ENCODE data around the gene UNK. TPM values are rescaled to one million over a fixed set of nuclear protein-coding genes. Genes with fewer than 3 reads are reported as not detected.

Gene UNK
- total and polyA plus RNA-seq, 9 of the 15 experiments (the other 6 are each of a cell fraction or from before 2014, with no cell fraction given): 12.8 to 38.6 (median 24.8) TPM

- peak; percentile 72 for TF ChIP-seq L3MBTL2 (IDR thresholded peaks at IDR 0.05)
- TF ChIP-seq, protein P1, sequence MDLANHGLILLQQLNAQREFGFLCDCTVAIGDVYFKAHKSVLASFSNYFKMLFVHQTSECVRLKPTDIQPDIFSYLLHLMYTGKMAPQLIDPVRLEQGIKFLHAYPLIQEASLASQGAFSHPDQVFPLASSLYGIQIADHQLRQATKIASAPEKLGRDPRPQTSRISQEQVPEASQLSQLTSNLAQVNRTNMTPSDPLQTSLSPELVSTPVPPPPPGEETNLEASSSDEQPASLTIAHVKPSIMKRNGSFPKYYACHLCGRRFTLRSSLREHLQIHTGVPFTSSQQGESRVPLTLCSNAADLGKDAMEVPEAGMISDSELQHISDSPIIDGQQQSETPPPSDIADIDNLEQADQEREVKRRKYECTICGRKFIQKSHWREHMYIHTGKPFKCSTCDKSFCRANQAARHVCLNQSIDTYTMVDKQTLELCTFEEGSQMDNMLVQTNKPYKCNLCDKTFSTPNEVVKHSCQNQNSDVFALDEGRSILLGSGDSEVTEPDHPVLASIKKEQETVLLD (IDR thresholded peaks at IDR 0.05): peak; percentile 77; the same call in 1 of the 2 replicates
- TF ChIP-seq, protein P2, sequence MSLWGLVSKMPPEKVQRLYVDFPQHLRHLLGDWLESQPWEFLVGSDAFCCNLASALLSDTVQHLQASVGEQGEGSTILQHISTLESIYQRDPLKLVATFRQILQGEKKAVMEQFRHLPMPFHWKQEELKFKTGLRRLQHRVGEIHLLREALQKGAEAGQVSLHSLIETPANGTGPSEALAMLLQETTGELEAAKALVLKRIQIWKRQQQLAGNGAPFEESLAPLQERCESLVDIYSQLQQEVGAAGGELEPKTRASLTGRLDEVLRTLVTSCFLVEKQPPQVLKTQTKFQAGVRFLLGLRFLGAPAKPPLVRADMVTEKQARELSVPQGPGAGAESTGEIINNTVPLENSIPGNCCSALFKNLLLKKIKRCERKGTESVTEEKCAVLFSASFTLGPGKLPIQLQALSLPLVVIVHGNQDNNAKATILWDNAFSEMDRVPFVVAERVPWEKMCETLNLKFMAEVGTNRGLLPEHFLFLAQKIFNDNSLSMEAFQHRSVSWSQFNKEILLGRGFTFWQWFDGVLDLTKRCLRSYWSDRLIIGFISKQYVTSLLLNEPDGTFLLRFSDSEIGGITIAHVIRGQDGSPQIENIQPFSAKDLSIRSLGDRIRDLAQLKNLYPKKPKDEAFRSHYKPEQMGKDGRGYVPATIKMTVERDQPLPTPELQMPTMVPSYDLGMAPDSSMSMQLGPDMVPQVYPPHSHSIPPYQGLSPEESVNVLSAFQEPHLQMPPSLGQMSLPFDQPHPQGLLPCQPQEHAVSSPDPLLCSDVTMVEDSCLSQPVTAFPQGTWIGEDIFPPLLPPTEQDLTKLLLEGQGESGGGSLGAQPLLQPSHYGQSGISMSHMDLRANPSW (CRISPR knock-in tag; IDR thresholded peaks at IDR 0.05): peak; percentile 88; the same call in 1 of the 2 replicates
- peak; percentile 70; the same call in 1 of the 2 replicates for TF ChIP-seq CBX1 (IDR thresholded peaks at IDR 0.05; ENCODE audit: low read depth)
- TF ChIP-seq HDGF (IDR thresholded peaks at IDR 0.05): peak; percentile 82; the same call in 1 of the 2 replicates
- no peak for TF ChIP-seq ZKSCAN3 (CRISPR knock-in tag; IDR thresholded peaks at IDR 0.05)
- TF ChIP-seq CSDE1 (IDR thresholded peaks at IDR 0.05): no peak
- TF ChIP-seq RFX5 (IDR thresholded peaks at IDR 0.05; ENCODE audit: low read depth, low read length): no peak
- peak; percentile 27; the same call in 1 of the 2 replicates for TF ChIP-seq KLF16 (IDR thresholded peaks at IDR 0.05)
- peak; percentile 65 for TF ChIP-seq CBFA2T3 (IDR thresholded peaks at IDR 0.05)
- peak; percentile 32 for TF ChIP-seq CTCFL (IDR thresholded peaks at IDR 0.05; ENCODE audit: borderline replicate concordance, insufficient read depth, low read depth, low read length, poor library complexity, severe bottlenecking)
- peak; percentile 38 for TF ChIP-seq KDM5B (IDR thresholded peaks at IDR 0.05; ENCODE audit: insufficient replicate concordance, low read depth, low read length)
- TF ChIP-seq ILF3 (IDR thresholded peaks at IDR 0.05; ENCODE audit: borderline replicate concordance): peak; percentile 15; the same call in 1 of the 2 replicates
- TF ChIP-seq CTBP1 (IDR thresholded peaks at IDR 0.05; ENCODE audit: borderline replicate concordance): peak; percentile 96
- 0 out of 2 replicates have a peak, but pooled peaks have one; percentile 37 for TF ChIP-seq MBD2 (IDR thresholded peaks at IDR 0.05; ENCODE audit: borderline replicate concordance, low read depth)
- no peak; the same call in none of the 2 replicates for TF ChIP-seq ETV5 (CRISPR knock-in tag; IDR thresholded peaks at IDR 0.05; ENCODE audit: low read depth)
- TF ChIP-seq SMAD4 (CRISPR knock-in tag; conservative IDR thresholded peaks at IDR 0.05): peak; percentile 90
- no peak for TF ChIP-seq ADNP (tag; IDR thresholded peaks at IDR 0.05)
- TF ChIP-seq SMAD3 (CRISPR knock-in tag; conservative IDR thresholded peaks at IDR 0.05): 0 out of 2 replicates have a peak, but pooled peaks have one; percentile 3
- TF ChIP-seq, protein P3, sequence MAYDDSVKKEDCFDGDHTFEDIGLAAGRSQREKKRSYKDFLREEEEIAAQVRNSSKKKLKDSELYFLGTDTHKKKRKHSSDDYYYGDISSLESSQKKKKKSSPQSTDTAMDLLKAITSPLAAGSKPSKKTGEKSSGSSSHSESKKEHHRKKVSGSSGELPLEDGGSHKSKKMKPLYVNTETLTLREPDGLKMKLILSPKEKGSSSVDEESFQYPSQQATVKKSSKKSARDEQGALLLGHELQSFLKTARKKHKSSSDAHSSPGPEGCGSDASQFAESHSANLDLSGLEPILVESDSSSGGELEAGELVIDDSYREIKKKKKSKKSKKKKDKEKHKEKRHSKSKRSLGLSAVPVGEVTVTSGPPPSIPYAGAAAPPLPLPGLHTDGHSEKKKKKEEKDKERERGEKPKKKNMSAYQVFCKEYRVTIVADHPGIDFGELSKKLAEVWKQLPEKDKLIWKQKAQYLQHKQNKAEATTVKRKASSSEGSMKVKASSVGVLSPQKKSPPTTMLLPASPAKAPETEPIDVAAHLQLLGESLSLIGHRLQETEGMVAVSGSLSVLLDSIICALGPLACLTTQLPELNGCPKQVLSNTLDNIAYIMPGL (CRISPR knock-in tag; IDR thresholded peaks at IDR 0.05): no peak
- peak; percentile 53; the same call in 1 of the 2 replicates for TF ChIP-seq DPF2 (IDR thresholded peaks at IDR 0.05)
These were observed 60.6 kb downstream of the UNK start (continued) for GRCh38 chr17:75845058-75845711.
